HPDE6-E6E7 (cell line): ENCODE data around the gene UGT8.
"Not testable (repeated sequence)": the region's sequence is repeated elsewhere in the genome, so short reads cannot be mapped to it uniquely, and the experiment has no call there.

Experiments
- DNase-seq: peaks from one replicate; pipeline ENCODE4 v3.0.0; 2011; ENCODE audit warnings: missing footprints; ENCODE audit errors: extremely low spot score

UGT8 gene, protein sequence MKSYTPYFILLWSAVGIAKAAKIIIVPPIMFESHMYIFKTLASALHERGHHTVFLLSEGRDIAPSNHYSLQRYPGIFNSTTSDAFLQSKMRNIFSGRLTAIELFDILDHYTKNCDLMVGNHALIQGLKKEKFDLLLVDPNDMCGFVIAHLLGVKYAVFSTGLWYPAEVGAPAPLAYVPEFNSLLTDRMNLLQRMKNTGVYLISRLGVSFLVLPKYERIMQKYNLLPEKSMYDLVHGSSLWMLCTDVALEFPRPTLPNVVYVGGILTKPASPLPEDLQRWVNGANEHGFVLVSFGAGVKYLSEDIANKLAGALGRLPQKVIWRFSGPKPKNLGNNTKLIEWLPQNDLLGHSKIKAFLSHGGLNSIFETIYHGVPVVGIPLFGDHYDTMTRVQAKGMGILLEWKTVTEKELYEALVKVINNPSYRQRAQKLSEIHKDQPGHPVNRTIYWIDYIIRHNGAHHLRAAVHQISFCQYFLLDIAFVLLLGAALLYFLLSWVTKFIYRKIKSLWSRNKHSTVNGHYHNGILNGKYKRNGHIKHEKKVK

DNA sequence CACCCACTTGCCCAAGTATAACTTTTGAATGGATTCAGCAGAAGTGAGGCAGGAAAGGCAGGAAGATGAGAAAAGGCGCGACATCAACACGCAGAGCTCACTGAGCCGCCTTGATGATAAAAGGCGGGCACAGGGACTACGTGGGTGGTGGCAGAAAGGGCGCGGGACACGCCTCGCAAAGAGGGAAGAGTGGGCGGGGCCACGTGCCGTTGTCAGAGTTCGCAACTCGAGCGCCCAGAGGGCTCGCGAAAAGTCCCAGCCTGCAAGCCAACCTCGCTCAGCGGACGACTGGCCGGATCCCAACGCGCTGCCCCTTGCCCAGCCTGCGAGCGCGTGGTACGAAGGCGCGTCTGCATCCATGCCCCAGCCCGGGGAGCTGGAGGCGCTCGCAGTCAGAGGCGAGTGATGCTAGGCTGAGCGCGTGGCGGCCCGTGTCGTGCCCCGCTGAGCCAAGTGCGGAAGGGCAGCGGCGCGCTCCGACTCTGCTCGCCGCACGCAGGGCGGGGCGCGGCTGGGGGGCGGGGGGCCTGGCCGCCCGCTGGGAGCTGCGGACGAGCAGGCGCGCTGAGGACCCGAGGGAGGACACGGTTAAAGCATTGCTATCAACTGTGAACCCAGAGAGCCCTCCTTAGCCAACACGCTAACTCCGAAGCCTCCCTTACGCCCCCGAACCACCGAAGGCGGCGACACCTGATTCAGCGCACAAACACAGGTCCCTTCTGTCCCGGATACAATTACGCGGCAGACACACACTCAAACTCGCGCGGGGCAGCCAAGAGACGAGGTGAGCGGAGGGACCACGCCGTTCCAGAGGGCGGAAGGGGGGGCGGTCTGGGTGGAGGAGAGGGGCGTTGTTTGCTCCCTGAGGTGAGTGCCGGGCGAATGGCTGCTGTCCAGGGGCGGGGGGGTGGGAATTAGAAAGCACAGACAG is at the start of gene UGT8:
TSS of gene UGT8 (plus strand) at position 617 of the 931 bp plus-strand sequence. CDS start 24,074 bp downstream, outside the sequence.
- peak; percentile 26 for DNase-seq

GRCh38 chr4:114549638-114550037 is 49.0 kb upstream of the UGT8 start:
- DNase-seq: no peak

- DNase-seq: no peak
Measured at GRCh38 chr4:114558446-114559020, 40.1 kb upstream of the UGT8 start.

DNA sequence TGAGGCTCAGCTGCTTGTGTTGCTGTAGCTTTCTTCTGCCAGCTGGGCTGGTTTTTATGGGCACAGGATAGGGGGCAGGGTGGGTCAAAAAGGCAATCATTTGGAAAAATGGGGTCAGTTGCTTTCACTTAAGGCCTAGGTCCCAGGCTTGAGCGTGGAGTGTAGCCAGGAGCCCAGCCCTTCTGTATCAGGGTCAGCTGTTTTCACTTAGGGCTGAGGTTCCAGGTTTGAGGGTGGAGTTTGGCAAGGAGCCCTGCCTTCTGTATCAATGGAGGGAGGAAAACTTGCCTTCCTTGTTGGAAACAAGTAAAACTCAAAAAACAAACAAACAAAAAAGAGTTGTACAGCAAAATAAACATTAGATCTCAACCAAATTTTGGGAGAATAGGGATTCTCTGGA is 37.0 kb upstream of the UGT8 start:
- no peak for DNase-seq

DNA sequence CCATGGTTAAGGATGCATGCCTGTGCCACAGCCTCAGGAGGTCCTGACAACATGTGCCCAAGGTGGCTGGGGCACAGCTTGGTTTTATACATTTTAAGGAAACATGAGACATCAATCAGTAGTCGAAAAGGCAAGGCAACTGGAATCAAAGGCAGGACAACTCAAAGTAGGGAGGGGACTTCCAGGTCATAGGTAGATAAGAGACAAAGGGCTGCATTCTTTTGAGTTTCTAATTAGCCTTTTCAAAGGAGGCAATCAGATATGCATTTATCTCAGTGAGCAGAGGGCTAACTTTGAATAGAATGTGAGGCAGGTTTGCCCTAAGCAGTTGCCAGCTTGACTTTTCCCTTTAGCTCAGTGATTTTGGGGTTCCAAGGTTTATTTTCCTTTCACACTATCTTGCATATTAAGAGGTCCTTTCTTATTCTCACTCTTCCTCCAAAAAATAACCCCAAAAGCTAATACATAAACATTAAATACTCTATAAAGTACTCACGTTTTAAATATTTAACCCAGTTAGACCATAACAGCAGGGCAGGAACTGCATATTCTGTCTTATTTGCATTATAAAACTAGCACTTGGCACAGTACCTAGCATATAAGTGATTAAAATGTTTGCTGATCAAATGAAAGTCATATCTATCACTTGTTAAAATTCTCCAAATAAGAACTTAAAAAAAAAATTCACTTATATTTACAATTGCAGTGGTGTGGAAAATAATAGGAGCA is 36.3 kb upstream of the UGT8 start:
- DNase-seq: no peak

- peak; percentile 0 for DNase-seq
Measured at GRCh38 chr4:114563536-114564315, 34.9 kb upstream of the UGT8 start.

GRCh38 chr4:114577386-114577785 is 21.2 kb upstream of the UGT8 start:
- no peak for DNase-seq

DNA sequence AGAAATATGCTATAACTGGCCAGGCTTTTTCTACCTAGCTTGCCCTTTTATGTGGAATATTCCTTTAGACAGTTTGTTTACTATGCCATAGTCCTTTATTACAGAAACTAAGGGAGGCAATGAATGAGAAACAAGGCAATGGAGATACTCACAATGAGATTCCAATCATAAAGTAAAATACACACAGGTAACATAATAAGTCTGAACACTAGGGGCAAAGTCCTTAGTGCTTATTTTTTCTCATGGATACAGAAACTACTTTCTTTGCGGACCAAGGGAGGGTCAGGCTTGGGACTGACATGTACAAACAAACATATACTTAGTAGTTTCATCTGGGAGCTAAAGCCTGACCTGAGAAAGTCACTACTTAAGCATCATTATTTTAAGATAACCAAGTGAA is 16.0 kb upstream of the UGT8 start:
- no peak for DNase-seq

DNA sequence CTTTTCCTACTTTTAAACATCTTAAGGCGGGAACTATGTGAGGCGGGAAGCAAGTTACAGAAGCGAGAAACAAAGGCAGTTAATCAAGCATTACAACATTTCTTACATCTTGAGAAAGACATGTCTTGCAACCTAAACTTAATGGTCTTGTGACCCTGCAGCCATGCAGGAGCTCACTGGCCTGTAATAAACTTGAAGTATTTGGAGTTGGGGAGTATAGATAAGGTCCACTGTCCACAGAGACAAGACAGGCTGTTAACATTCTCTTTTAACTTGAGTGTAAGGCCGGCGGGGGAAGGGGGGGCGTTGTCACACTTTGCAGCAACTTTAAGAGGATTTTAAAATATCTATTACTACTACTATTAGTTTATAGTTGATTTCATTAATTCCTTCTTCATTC is 10.3 kb upstream of the UGT8 start:
- no peak for DNase-seq

GRCh38 chr4:114590360-114590759 is 8.2 kb upstream of the UGT8 start:
- DNase-seq: not testable (repeated sequence)

DNA sequence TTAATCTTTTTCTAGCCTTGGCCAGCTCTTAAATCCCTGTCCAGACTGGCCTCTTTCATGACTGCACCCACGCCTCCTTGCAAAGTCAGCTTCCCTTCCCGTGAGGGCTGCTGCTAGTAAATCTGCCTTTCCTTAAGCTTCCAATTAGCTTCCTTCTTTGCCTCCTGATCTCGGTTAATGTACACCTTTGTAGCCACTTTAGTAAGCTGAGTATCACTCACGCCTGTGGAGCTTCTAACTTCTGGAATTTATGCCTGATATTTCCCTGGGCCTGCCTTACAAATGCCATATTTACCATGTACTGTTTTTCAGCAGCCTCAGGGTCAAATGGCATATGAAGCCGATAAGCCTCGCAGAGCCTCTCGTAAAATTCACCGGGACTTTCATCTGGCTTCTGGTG is 5.1 kb upstream of the UGT8 start:
- DNase-seq: no peak

- DNase-seq: no peak
Measured at GRCh38 chr4:114595207-114595606, 3.4 kb upstream of the UGT8 start.

DNA sequence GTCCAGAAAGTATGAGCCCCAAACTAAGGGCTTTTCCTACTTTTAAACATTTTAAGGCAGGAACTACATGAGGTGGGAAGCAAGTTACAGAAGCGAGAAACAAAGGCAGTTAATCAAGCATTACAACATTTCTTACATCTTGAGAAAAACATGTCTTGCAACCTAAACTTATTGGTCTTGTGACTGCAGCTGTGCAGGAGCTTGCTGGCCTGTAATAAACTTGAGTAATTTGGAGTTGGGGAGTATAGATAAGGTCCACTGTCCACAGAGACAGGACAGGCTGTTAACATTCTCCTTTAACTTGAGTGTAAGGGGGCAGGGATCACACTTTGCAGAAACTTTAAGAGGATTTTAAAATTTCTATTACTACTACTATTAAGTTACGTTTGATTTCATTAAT is 2.7 kb upstream of the UGT8 start:
- DNase-seq: no peak

DNA sequence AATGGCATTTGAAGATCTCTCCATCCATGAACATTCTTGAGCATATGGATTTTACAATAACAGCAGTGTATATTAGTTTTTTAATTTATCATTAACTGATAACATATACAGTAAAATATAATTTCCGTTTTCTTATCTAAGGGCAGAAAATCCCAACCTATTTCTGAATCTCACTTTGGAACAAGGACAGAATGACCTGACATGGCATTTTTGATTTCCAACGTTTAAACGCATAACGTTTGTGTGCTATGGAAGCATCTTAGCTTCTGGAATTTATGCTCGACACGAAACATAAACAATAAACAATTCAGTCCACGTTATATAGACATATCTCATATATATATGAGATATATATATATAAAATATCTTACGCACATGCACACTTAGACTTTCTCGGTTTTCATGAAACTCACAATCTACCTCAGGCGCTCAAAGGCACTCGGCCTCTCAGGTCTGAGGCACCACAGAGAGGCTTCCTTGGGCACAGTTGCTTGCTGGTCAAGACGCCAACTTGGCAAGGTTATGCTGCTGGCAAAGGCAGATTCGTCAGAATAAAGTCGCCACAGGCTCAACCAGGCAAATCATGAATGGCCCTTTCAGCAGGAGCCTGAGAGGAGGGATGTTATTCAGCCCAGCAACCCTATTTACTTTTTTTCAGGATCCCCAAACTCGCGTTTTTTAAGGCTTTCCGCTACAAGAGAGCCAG is 1.0 kb upstream of the UGT8 start:
- DNase-seq: no peak

DNA sequence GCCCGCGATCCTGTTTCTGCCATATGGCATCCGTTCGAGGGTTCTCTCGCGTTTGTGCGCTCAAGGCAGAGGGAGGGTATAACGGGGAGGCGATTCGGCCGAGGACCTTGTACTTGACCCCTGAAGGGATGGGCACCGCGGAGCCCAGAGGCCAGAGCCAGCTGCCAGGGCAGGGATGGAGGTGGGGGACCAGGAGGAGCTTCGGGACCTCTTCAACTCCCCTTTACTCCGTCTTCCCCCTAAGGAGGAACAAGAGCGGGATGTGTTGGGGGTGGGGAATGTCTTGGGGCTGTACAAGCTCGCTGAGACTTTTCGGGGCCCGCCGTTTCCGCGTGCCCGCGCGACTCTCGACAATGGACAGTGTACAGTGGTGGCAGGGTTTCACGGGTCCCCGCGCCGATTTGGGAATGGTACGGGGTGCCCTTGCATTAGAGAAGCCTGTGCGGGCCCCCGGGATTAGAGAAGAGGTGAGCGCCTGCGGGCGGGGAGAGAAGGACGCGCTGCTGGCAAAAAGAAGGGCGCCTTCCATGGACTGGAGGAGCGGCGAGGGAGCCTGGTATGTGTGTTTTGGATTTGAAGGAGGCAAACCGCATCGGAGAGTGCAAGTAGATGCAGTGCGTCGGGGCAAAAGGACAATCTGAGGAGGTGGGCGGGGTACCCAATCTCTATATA is 760 bp downstream of the UGT8 start:
- DNase-seq: peak; percentile 15

DNA sequence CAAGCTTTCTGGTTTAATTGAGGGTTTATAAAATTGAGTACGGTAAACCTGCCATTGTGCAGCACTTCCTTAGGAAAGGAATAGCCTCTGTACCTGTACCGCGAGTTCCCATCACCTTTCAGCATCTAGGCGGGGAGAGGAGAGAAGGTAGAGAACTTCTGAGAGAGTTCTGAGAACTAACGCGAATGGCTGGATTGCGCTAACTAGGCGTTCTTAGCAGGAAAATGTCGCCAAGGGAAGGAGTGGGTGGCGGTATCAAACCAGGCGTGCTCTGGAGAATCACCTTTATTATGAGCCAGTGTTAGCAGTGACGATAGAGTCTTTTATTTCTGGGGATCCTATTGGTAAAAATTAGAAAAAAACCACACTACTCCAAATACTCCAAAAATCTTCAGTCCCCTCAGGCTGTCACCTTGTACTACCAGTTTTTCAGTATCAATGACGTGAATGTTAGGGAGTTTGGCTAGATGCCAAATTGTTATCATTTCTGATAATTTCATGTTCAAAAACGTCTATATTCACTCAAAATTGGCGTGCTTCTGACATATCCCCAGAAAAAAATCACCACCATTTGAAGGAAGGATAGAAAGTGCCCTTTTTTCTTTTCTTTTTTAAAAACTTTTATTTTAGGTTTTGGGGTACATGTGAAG is 1.4 kb downstream of the UGT8 start:
- DNase-seq: no peak

DNA sequence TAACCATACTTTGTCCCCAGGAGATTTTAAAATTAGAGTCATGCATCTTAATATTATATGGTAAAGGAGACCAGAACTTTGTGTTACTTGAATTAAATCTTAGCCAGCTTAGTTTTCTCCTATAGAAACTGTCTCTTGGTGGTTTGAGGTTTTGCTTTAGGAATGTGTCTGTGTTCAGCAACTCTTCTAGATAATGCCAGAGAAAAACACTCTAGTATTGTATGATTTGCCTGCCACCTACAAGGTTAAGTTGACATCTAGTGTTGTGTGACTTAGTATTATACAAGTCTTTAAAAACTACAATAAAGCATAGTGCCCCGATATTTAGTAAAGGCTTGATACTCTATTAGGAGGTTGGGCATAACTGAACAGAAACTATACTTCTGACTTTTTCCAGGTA is 2.1 kb downstream of the UGT8 start:
- no peak for DNase-seq

GRCh38 chr4:114601304-114602052 is 2.9 kb downstream of the UGT8 start:
- no peak for DNase-seq
